HCT116 (cell line): ENCODE measurements around the gene PAX8. TPM values are rescaled to one million over a fixed set of nuclear protein-coding genes. Genes with fewer than 3 reads are reported as not detected.

Source experiments
- ATAC-seq: fragments of 200-7000 bp; cut with Tn5 transposase; 2 replicates; pipeline ENCODE4 v1.9.1; 2020; ENCODE audit warnings: mild to moderate bottlenecking, moderate library complexity
- BruUV-seq: library from RNA; stranded (reverse); fragments of 400-500 nt; replicated peaks from 2 replicates; lab custom pipeline; 2021; lab: Mats Ljungman, UMichigan
- CTCF ChIA-PET: fragments of 300-600 bp; sonication (Branson Sonifier 250); formaldehyde crosslinking; loops from one replicate; lab custom pipeline; 2021; ENCODE audit warnings: antibody characterized with exemption; lab: Charles Lee
- POLR2A ChIA-PET: fragments of 300-600, 350-600 bp; sonication (Branson Sonifier 250); formaldehyde crosslinking; loops from one replicate; lab custom pipeline; 2021; ENCODE audit warnings: antibody characterized with exemption; lab: Charles Lee
- RAD21 ChIA-PET, 2 experiments: fragments of 300-600 bp; sonication (Branson Sonifier 250); formaldehyde crosslinking; loops; one replicate each; lab custom pipeline; 2023; ENCODE audit warnings: low total read pairs in 2 of 2; ENCODE audit not compliant: uncharacterized antibody in 2 of 2, unreplicated experiment in 2 of 2, low non-redundant PET in 1 of 2; lab: Charles Lee
- DNase-seq: peaks from one replicate; pipeline ENCODE4 v3.0.0-alpha.2; 2010; ENCODE audit warnings: low read depth, low spot score
- H2AFZ ChIP-seq: fragments of 200-600 bp; shearing (Covaris generic), sonication (generic); 2 replicates; pipeline ENCODE4 v1.6.1; 2017; ENCODE audit warnings: low read depth, mixed run types, mixed read lengths, antibody characterized with exemption, low read length; ENCODE audit not compliant: poor library complexity, severe bottlenecking
- H3K27ac ChIP-seq: 2 replicates; pipeline ENCODE4 v1.5.1; 2012; ENCODE audit warnings: low read depth, low read length
- H3K27me3 ChIP-seq: fragments of 200-600 bp; sonication (generic); 2 replicates; pipeline ENCODE4 v1.6.1; 2016; ENCODE audit warnings: mixed run types, low read length, mixed read lengths; ENCODE audit not compliant: insufficient read depth
- H3K36me3 ChIP-seq, 2 experiments: fragments of 200-500 bp in 1 of 2; fragments of 200-600 bp in 1 of 2; sonication (Bioruptor generic) in 1 of 2; sonication (generic) in 1 of 2; 2 replicates each; pipeline versions ENCODE4 v1.5.1 to v1.6.1; 2014 to 2016; ENCODE audit warnings: low read length in 2 of 2, inconsistent platforms in 1 of 2, mixed read lengths in 1 of 2, mixed run types in 1 of 2; ENCODE audit not compliant: insufficient read depth in 2 of 2, control insufficient read depth in 1 of 2
- H3K4me1 ChIP-seq, 2 experiments: fragments of 200-600 bp in 1 of 2; sonication (generic) in 1 of 2; 2 replicates each; pipeline versions ENCODE4 v1.5.1 to v1.6.1; 2012 to 2017; ENCODE audit warnings: low read length in 2 of 2, inconsistent platforms in 1 of 2, mild to moderate bottlenecking in 1 of 2, mixed read lengths in 1 of 2, mixed run types in 1 of 2, moderate library complexity in 1 of 2; ENCODE audit not compliant: insufficient read depth in 2 of 2, control insufficient read depth in 1 of 2
- H3K4me2 ChIP-seq: fragments of 200-600 bp; sonication (generic); 2 replicates; pipeline ENCODE4 v1.6.1; 2017; ENCODE audit warnings: mixed run types, low read length, mixed read lengths
- H3K4me3 ChIP-seq, 2 experiments: fragments of 200-600 bp in 1 of 2; sonication (generic) in 1 of 2; replicated peaks in 1 of 2; 2 replicates each; pipeline ENCODE4 v1.5.1; 2011 to 2016; ENCODE audit warnings: low read length in 2 of 2, control low read depth in 1 of 2, low read depth in 1 of 2, mild to moderate bottlenecking in 1 of 2, mixed read lengths in 1 of 2, mixed run types in 1 of 2
- H3K79me2 ChIP-seq: fragments of 200-600 bp; sonication (generic); 2 replicates; pipeline ENCODE4 v1.6.1; 2017; ENCODE audit warnings: mild to moderate bottlenecking, mixed run types, low read length, moderate library complexity, mixed read lengths; ENCODE audit not compliant: insufficient read depth
- H3K9ac ChIP-seq: fragments of 200-600 bp; sonication (generic); 2 replicates; pipeline ENCODE4 v1.6.1; 2016; ENCODE audit warnings: low read length, mixed read lengths
- H3K9me2 ChIP-seq: fragments of 200-600 bp; sonication (generic), shearing (Covaris generic); 2 replicates; pipeline ENCODE4 v1.6.1; 2017; ENCODE audit warnings: mixed run types, mild to moderate bottlenecking, moderate library complexity; ENCODE audit not compliant: insufficient read depth
- H3K9me3 ChIP-seq, 2 experiments: fragments of 200-500 bp in 1 of 2; fragments of 200-600 bp in 1 of 2; sonication (Bioruptor generic) in 1 of 2; sonication (generic) in 1 of 2; 2 replicates each; pipeline ENCODE4 v1.6.1; 2014 to 2017; ENCODE audit warnings: low read length in 2 of 2, mixed read lengths in 2 of 2, inconsistent platforms in 1 of 2, low read depth in 1 of 2, mild to moderate bottlenecking in 1 of 2, mixed run types in 1 of 2, moderate library complexity in 1 of 2; ENCODE audit not compliant: control insufficient read depth in 1 of 2, insufficient read depth in 1 of 2
- H4K20me1 ChIP-seq: fragments of 200-600 bp; sonication (generic), shearing (Covaris generic); 2 replicates; pipeline ENCODE4 v1.6.1; 2017; ENCODE audit warnings: mixed run types, mild to moderate bottlenecking, moderate library complexity; ENCODE audit not compliant: insufficient read depth
- ATF3 ChIP-seq: IDR thresholded peaks from 2 replicates; pipeline ENCODE4 v1.6.1; 2012
- CBX3 ChIP-seq: IDR thresholded peaks from 2 replicates; pipeline ENCODE4 v1.6.1; 2012; ENCODE audit warnings: low read depth
- CTCF ChIP-seq, 3 experiments: fragments of 200-600 bp in 1 of 3; sonication (generic) in 1 of 3; IDR thresholded peaks in 2 of 3; conservative IDR thresholded peaks in 1 of 3; 2 replicates each; pipeline ENCODE4 v1.5.1; 2012 to 2017; ENCODE audit warnings: low read depth in 2 of 3, low read length in 2 of 3, antibody characterized with exemption in 1 of 3, borderline replicate concordance in 1 of 3, control low read depth in 1 of 3, mild to moderate bottlenecking in 1 of 3, mixed read lengths in 1 of 3, mixed run types in 1 of 3, moderate library complexity in 1 of 3; ENCODE audit not compliant: insufficient read depth in 1 of 3
- EGR1 ChIP-seq: IDR thresholded peaks from 2 replicates; pipeline ENCODE4 v1.6.1; 2012; ENCODE audit warnings: low read depth
- ELF1 ChIP-seq: IDR thresholded peaks from 2 replicates; pipeline ENCODE4 v1.6.1; 2012; ENCODE audit warnings: low read depth, borderline replicate concordance
- EZH2 ChIP-seq: fragments of 200-600 bp; sonication (generic); IDR thresholded peaks from 2 replicates; pipeline ENCODE4 v1.6.1; 2017; ENCODE audit warnings: antibody characterized with exemption, mixed run types
- JUND ChIP-seq: IDR thresholded peaks from 2 replicates; pipeline ENCODE4 v1.6.1; 2012
- MAX ChIP-seq: IDR thresholded peaks from 2 replicates; pipeline ENCODE4 v1.6.1; 2012
- POLR2A ChIP-seq: IDR thresholded peaks from 2 replicates; pipeline ENCODE4 v1.7.0; 2011; ENCODE audit warnings: borderline replicate concordance; ENCODE audit not compliant: insufficient read depth, insufficient read length; ENCODE audit errors: extremely low read depth
- POLR2AphosphoS5 ChIP-seq: IDR thresholded peaks from 2 replicates; pipeline ENCODE4 v1.6.1; 2011; ENCODE audit warnings: mild to moderate bottlenecking, low read depth, low read length, moderate library complexity
- RAD21 ChIP-seq: IDR thresholded peaks from 2 replicates; pipeline ENCODE4 v1.6.1; 2012; ENCODE audit warnings: low read depth, mild to moderate bottlenecking
- REST ChIP-seq: IDR thresholded peaks from 2 replicates; pipeline ENCODE4 v1.6.1; 2012; ENCODE audit warnings: low read depth
- SIN3A ChIP-seq: IDR thresholded peaks from 2 replicates; pipeline ENCODE4 v1.6.1; 2012; ENCODE audit warnings: low read depth
- SP1 ChIP-seq: IDR thresholded peaks from 2 replicates; pipeline ENCODE4 v1.6.1; 2012; ENCODE audit warnings: low read depth
- SRF ChIP-seq: IDR thresholded peaks from 2 replicates; pipeline ENCODE4 v1.6.1; 2012; ENCODE audit warnings: low read depth
- YY1 ChIP-seq: IDR thresholded peaks from 2 replicates; pipeline ENCODE4 v1.6.1; 2011; ENCODE audit warnings: low read length, low read depth, moderate library complexity, mild to moderate bottlenecking; ENCODE audit not compliant: insufficient replicate concordance; ENCODE audit errors: extremely low read depth
- ZBTB33 ChIP-seq: IDR thresholded peaks from 2 replicates; pipeline ENCODE4 v1.6.1; 2011; ENCODE audit warnings: mild to moderate bottlenecking, low read length, moderate library complexity; ENCODE audit not compliant: insufficient replicate concordance; ENCODE audit errors: extremely low read depth
- ZFX ChIP-seq: fragments of 450-650 bp; IDR thresholded peaks from 2 replicates; pipeline ENCODE4 v1.6.1; 2017
- ZNF274 ChIP-seq: fragments of 200-500 bp; sonication (Bioruptor generic); IDR thresholded peaks from 2 replicates; pipeline ENCODE4 v1.6.1; 2014; ENCODE audit warnings: mild to moderate bottlenecking, low read depth, low read length, inconsistent platforms
- intact Hi-C: fragments of 100-400 bp; cut with micrococcal nuclease; formaldehyde crosslinking; loops from 2 replicates; pipeline ENCODE4 v1.10.0; 2022
- total RNA-seq: library from RNA; stranded (reverse); gene quantifications from one replicate; pipeline ENCODE4 v1.2.1, GENCODE V29; 2021; ENCODE audit not compliant: unreplicated experiment

PAX8 gene
- total RNA-seq, 1 experiment from 2014 or later: 4.4 TPM

GRCh38 chr2:113203901-113204519 is 74.7 kb downstream of the PAX8 start:
- Histone ChIP-seq H3K9me3 (no peaks in the 10 kb centered on the region), H3K4me2 (peak overlapping the region; percentile 43), H2AFZ (no peak overlapping the region), H3K27ac (peak overlapping the region; percentile 33; the same call in 1 of the 2 replicates), H3K36me3 (no peaks in the 10 kb centered on the region; a peak in 1 of 4 replicates), H3K4me1 (peaks cover 10 to 31% of the 10 kb centered on the region in 2 experiments), H3K27me3 (no peaks in the 10 kb centered on the region), H3K9me2 (no peaks in the 10 kb centered on the region), H3K9ac (0 out of 2 replicates have a peak overlapping the region, but pooled peaks have one; percentile 13), H3K4me3 (peak overlapping the region in 1 of 2 experiments; percentile 1; a peak in 1 of 4 replicates), H4K20me1 (no peaks in the 10 kb centered on the region), H3K79me2 (no peaks in the 10 kb centered on the region)
- no TSS peak for BruUV-seq
- intact Hi-C loops: loop anchor here (1.0 to 5.0 kb wide), 4 partner anchors 37 to 188 kb away; no protein-coding TSS in a partner anchor
- CTCF ChIA-PET: interaction anchor here (0.7 to 4.2 kb wide), 22 partner anchors 9 to 236 kb away, joined by 3 to 40 read pairs (median 4); no protein-coding TSS in a partner anchor
- DNase-seq: peak; percentile 72
- POLR2A ChIA-PET: interaction anchor here (0.8 to 1.9 kb wide), 8 partner anchors 13 to 167 kb away, joined by 3 to 11 read pairs (median 4); no protein-coding TSS in a partner anchor
- RAD21 ChIA-PET: interaction anchor here (0.8 to 1.4 kb wide), 8 partner anchors 31 to 168 kb away, joined by 4 to 8 read pairs (median 5); no protein-coding TSS in a partner anchor
- peak; percentile 76 for ATAC-seq
- no peak for TF ChIP-seq YY1
- no peak for TF ChIP-seq EZH2
- no peak for TF ChIP-seq EGR1
- TF ChIP-seq SIN3A: no peak
- TF ChIP-seq CBX3: no peak
- TF ChIP-seq POLR2A: no peak
- TF ChIP-seq ZBTB33: no peak
- TF ChIP-seq ZNF274: no peak
- 0 out of 2 replicates have a peak, but pooled peaks have one; percentile 33 for TF ChIP-seq MAX
- TF ChIP-seq RAD21: peak; percentile 99
- TF ChIP-seq SP1: no peak
- no peak for TF ChIP-seq SRF
- no peak for TF ChIP-seq ZFX
- TF ChIP-seq CTCF (IDR thresholded peaks at IDR 0.05 in 2 of 3, conservative IDR thresholded peaks at IDR 0.05 in 1 of 3; ENCODE audit: borderline replicate concordance in 1 of 3, insufficient read depth in 1 of 3, low read depth in 2 of 3, low read length in 2 of 3): peak; percentile 90 to 95 (median 93)
- TF ChIP-seq ATF3: no peak
- no peak for TF ChIP-seq REST
- no peak for TF ChIP-seq JUND
- TF ChIP-seq ELF1: no peak
- TF ChIP-seq POLR2AphosphoS5: no peak; the same call in 1 of the 2 replicates
